ENCODE results near the gene LPAR5.

The LPAR5 gene

GRCh38 chr12:6653342-6653741 lies 17.6 kb upstream of the LPAR5 start:
- POLR2A ChIA-PET: no interaction called here
- H3K4me1 ChIP-seq (ENCODE audit: control insufficient read depth, insufficient read depth, low read length): no peaks in the 10 kb centered on the region
- CTCF ChIA-PET: interaction anchor here (0.6 to 1.6 kb wide), 2 partner anchors 31 to 127 kb away, joined by 3 to 4 read pairs; no protein-coding TSS in a partner anchor
- peaks cover 19 to 60% of the 10 kb centered on the region in 2 experiments; a peak in 2 of 3 replicates for H3K36me3 ChIP-seq (ENCODE audit: control insufficient read depth in 2 of 2, insufficient read depth in 1 of 2, low read length in 2 of 2)
- H3K27ac ChIP-seq (ENCODE audit: extremely low read depth, low read depth, low read length): no peak overlapping the region
- TF ChIP-seq, protein P1, sequence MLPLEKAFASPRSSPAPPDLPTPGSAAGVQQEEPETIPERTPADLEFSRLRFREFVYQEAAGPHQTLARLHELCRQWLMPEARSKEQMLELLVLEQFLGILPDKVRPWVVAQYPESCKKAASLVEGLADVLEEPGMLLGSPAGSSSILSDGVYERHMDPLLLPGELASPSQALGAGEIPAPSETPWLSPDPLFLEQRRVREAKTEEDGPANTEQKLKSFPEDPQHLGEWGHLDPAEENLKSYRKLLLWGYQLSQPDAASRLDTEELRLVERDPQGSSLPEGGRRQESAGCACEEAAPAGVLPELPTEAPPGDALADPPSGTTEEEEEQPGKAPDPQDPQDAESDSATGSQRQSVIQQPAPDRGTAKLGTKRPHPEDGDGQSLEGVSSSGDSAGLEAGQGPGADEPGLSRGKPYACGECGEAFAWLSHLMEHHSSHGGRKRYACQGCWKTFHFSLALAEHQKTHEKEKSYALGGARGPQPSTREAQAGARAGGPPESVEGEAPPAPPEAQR (tag by site-specific recombination; IDR thresholded peaks at IDR 0.05): no peak
- TF ChIP-seq ZNF324 (tag by site-specific recombination; IDR thresholded peaks at IDR 0.05): no peak
- TF ChIP-seq ZFP3 (tag by site-specific recombination; IDR thresholded peaks at IDR 0.05; ENCODE audit: low read depth): no peak
- no peak for TF ChIP-seq ZNF514 (tag by site-specific recombination; IDR thresholded peaks at IDR 0.05)
- no peak for TF ChIP-seq ZNF549 (tag by site-specific recombination; IDR thresholded peaks at IDR 0.05)
- TF ChIP-seq TCF7L2 (IDR thresholded peaks at IDR 0.05; ENCODE audit: borderline replicate concordance, low read depth, low read length): no peak
- TF ChIP-seq MZF1 (tag by site-specific recombination; IDR thresholded peaks at IDR 0.05; ENCODE audit: borderline replicate concordance): no peak
- TF ChIP-seq ZNF48 (tag by site-specific recombination; IDR thresholded peaks at IDR 0.05): no peak
- no peak for TF ChIP-seq IKZF3 (tag by site-specific recombination; IDR thresholded peaks at IDR 0.05)
- no peak for TF ChIP-seq CTCF (tag by site-specific recombination; IDR thresholded peaks at IDR 0.05)
- TF ChIP-seq ZNF248 (tag by site-specific recombination; IDR thresholded peaks at IDR 0.05): no peak
- no peak for TF ChIP-seq ZNF112 (tag by site-specific recombination; IDR thresholded peaks at IDR 0.05)
- no peak for TF ChIP-seq ZNF184 (tag by site-specific recombination; IDR thresholded peaks at IDR 0.05)
- TF ChIP-seq ZBTB26 (tag by site-specific recombination; optimal IDR thresholded peaks at IDR 0.05): no peak
- TF ChIP-seq, protein P2, sequence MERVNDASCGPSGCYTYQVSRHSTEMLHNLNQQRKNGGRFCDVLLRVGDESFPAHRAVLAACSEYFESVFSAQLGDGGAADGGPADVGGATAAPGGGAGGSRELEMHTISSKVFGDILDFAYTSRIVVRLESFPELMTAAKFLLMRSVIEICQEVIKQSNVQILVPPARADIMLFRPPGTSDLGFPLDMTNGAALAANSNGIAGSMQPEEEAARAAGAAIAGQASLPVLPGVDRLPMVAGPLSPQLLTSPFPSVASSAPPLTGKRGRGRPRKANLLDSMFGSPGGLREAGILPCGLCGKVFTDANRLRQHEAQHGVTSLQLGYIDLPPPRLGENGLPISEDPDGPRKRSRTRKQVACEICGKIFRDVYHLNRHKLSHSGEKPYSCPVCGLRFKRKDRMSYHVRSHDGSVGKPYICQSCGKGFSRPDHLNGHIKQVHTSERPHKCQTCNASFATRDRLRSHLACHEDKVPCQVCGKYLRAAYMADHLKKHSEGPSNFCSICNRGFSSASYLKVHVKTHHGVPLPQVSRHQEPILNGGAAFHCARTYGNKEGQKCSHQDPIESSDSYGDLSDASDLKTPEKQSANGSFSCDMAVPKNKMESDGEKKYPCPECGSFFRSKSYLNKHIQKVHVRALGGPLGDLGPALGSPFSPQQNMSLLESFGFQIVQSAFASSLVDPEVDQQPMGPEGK (tag by site-specific recombination; IDR thresholded peaks at IDR 0.05): no peak
- no peak for TF ChIP-seq ZNF654 (tag by site-specific recombination; IDR thresholded peaks at IDR 0.05; ENCODE audit: low read depth)
- no peak overlapping the region for H3K4me3 ChIP-seq (ENCODE audit: low read depth, low read length)
- no peaks in the 10 kb centered on the region for H3K9me3 ChIP-seq (ENCODE audit: control insufficient read depth, insufficient read depth, low read depth, low read length)

DNA sequence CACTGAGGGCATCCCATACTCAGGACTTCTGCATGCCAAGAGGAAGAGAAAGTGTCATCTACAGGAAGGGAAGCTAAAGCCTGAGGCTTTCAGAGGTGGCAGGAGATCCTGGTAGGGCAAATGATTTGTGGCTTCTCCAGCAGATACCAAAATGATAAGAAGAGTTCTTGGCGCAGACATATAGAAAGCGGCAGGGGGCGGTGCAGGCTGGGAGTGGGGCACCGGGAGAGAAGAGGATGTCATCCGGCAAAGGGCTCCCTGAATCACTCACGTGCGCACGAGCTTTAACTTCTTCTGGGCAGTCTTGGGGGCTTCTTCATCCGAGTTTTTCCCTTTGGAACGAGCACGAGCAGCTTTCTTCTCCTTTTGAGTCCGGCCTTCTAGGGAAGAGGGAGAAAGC lies 16.6 kb upstream of the LPAR5 start:
- H3K9me3 ChIP-seq (ENCODE audit: control insufficient read depth, insufficient read depth, low read depth, low read length): no peaks in the 10 kb centered on the region
- H3K36me3 ChIP-seq (ENCODE audit: control insufficient read depth in 2 of 2, insufficient read depth in 1 of 2, low read length in 2 of 2): peaks cover 19 to 62% of the 10 kb centered on the region in 2 experiments; a peak in 2 of 3 replicates
- H3K4me1 ChIP-seq (ENCODE audit: control insufficient read depth, insufficient read depth, low read length): no peaks in the 10 kb centered on the region
- H3K27ac ChIP-seq (ENCODE audit: extremely low read depth, low read depth, low read length): no peak overlapping the region
- ChIA-PET POLR2A (interaction anchor here (0.6 kb wide), 2 partner anchors 37 to 92 kb away, joined by 3 to 5 read pairs; no protein-coding TSS in a partner anchor), CTCF (no interaction called here)
- no peak overlapping the region for H3K4me3 ChIP-seq (ENCODE audit: low read depth, low read length)
- TF ChIP-seq ZNF843 (tag by site-specific recombination; IDR thresholded peaks at IDR 0.05): no peak
- TF ChIP-seq CTCF (tag by site-specific recombination; IDR thresholded peaks at IDR 0.05): no peak
- no peak for TF ChIP-seq SP3 (tag by site-specific recombination; IDR thresholded peaks at IDR 0.05)
- TF ChIP-seq ZNF157 (tag by site-specific recombination; IDR thresholded peaks at IDR 0.05): no peak
- TF ChIP-seq ZNF248 (tag by site-specific recombination; IDR thresholded peaks at IDR 0.05): no peak
- TF ChIP-seq ZNF274 (IDR thresholded peaks at IDR 0.05; ENCODE audit: low read length): no peak
- TF ChIP-seq ZNF274 (tag by site-specific recombination; IDR thresholded peaks at IDR 0.05; ENCODE audit: borderline replicate concordance): no peak
- no peak for TF ChIP-seq REST (tag by site-specific recombination; IDR thresholded peaks at IDR 0.05)
- TF ChIP-seq ZNF561 (tag by site-specific recombination; IDR thresholded peaks at IDR 0.05; ENCODE audit: borderline replicate concordance): no peak
